Caco-2 (cell line): Measurements from ENCODE around the gene MYO19. TPM values are rescaled to one million over a fixed set of nuclear protein-coding genes. Genes with fewer than 3 reads are reported as not detected.

Source experiments
- BruUV-seq: library from RNA; stranded (reverse); fragments of 400-500 nt; replicated peaks from 2 replicates; lab custom pipeline; 2021; lab: Mats Ljungman, UMichigan
- CTCF ChIA-PET: fragments of 300-600 bp; sonication (Branson Sonifier 250); formaldehyde crosslinking; loops from one replicate; lab custom pipeline; 2022; ENCODE audit warnings: antibody characterized with exemption; lab: Charles Lee
- POLR2A ChIA-PET: fragments of 300-600 bp; sonication (Branson Sonifier 250); formaldehyde crosslinking; loops from one replicate; lab custom pipeline; 2022; ENCODE audit warnings: antibody characterized with exemption; lab: Charles Lee
- DNase-seq, 2 experiments: peaks; one replicate each; pipeline versions ENCODE4 v3.0.0 to v3.0.0-alpha.2; 2020 to 2022
- H3K27me3 ChIP-seq: replicated peaks from 2 replicates; pipeline ENCODE4 v1.6.0; 2011; ENCODE audit warnings: low read length; ENCODE audit not compliant: control insufficient read depth, insufficient read depth
- H3K36me3 ChIP-seq: 2 replicates; pipeline ENCODE4 v1.5.1; 2011; ENCODE audit warnings: low read length; ENCODE audit not compliant: control insufficient read depth, insufficient read depth
- H3K4me1 ChIP-seq: fragments of 250-450 bp; sonication (Bioruptor Pico); 2 replicates; pipeline ENCODE4 v1.5.1; 2020; ENCODE audit warnings: mild to moderate bottlenecking
- H3K4me3 ChIP-seq: 2 replicates; pipeline ENCODE4 v1.5.1; 2011; ENCODE audit warnings: low read depth, mild to moderate bottlenecking, control low read depth, low read length
- H3K9me3 ChIP-seq: fragments of 250-450 bp; sonication (Bioruptor Pico); 2 replicates; pipeline ENCODE4 v1.5.1; 2020; ENCODE audit warnings: mild to moderate bottlenecking, moderate library complexity
- H3K27ac Mint-ChIP-seq: one replicate; pipeline ENCODE4 v1.8.0; 2022; ENCODE audit warnings: mixed read lengths; ENCODE audit not compliant: unreplicated experiment
- H3K27me3 Mint-ChIP-seq: one replicate; pipeline ENCODE4 v1.8.0; 2022; ENCODE audit warnings: mixed read lengths; ENCODE audit not compliant: insufficient read depth, unreplicated experiment
- H3K36me3 Mint-ChIP-seq: one replicate; pipeline ENCODE4 v1.8.0; 2022; ENCODE audit warnings: mild to moderate bottlenecking, mixed read lengths; ENCODE audit not compliant: insufficient read depth, unreplicated experiment
- H3K4me1 Mint-ChIP-seq: one replicate; pipeline ENCODE4 v1.8.0; 2022; ENCODE audit warnings: low read depth, mixed read lengths; ENCODE audit not compliant: unreplicated experiment
- H3K4me3 Mint-ChIP-seq: one replicate; pipeline ENCODE4 v1.8.0; 2022; ENCODE audit warnings: mild to moderate bottlenecking, moderate library complexity, mixed read lengths; ENCODE audit not compliant: unreplicated experiment
- H3K9me3 Mint-ChIP-seq: one replicate; pipeline ENCODE4 v1.8.0; 2022; ENCODE audit warnings: mixed read lengths; ENCODE audit not compliant: unreplicated experiment
- intact Hi-C: fragments of 100-400 bp; cut with micrococcal nuclease; formaldehyde crosslinking; loops from one replicate; pipeline ENCODE4 v1.10.0; 2022; ENCODE audit not compliant: unreplicated experiment
- total RNA-seq: library from RNA; stranded (reverse); gene quantifications from 2 replicates; pipeline ENCODE4 v1.2.3, GENCODE V29; 2022
- TF ChIP-seq, protein P1 (sequence below), 2 experiments: fragments of 200-600 bp in 1 of 2; IDR thresholded peaks; 1 replicate in 1 of 2; 2 replicates in 1 of 2; pipeline versions ENCODE4 v1.5.1 to v1.8.0; 2011 to 2022; ENCODE audit warnings: antibody characterized with exemption in 1 of 2, control low read depth in 1 of 2, inconsistent platforms in 1 of 2, low read depth in 1 of 2, low read length in 1 of 2, mild to moderate bottlenecking in 1 of 2, moderate library complexity in 1 of 2; ENCODE audit not compliant: insufficient read depth in 1 of 2, severe bottlenecking in 1 of 2, unreplicated experiment in 1 of 2

Gene MYO19
- total RNA-seq, 1 experiment from 2014 or later = 153 TPM

- Histone ChIP-seq H3K4me3 (no peak overlapping the region), H3K36me3 (peaks cover 3% of the 10 kb centered on the region), H3K27me3 (no peaks in the 10 kb centered on the region), H3K4me1 (no peaks in the 10 kb centered on the region), H3K9me3 (no peaks in the 10 kb centered on the region)
- DNase-seq = no peak
- Mint-ChIP-seq H3K4me1 (no peaks in the 10 kb centered on the region), H3K27ac (no peak overlapping the region), H3K36me3 (peaks cover 95% of the 10 kb centered on the region), H3K9me3 (no peaks in the 10 kb centered on the region), H3K4me3 (no peak overlapping the region), H3K27me3 (no peaks in the 10 kb centered on the region)
- POLR2A ChIA-PET = no interaction called here
- intact Hi-C loops = loop anchor here (10.0 kb wide), 1 partner anchor 928 kb away; no protein-coding TSS in a partner anchor
- no TSS peak for BruUV-seq
- CTCF ChIA-PET = no interaction called here
- TF ChIP-seq, protein P1, sequence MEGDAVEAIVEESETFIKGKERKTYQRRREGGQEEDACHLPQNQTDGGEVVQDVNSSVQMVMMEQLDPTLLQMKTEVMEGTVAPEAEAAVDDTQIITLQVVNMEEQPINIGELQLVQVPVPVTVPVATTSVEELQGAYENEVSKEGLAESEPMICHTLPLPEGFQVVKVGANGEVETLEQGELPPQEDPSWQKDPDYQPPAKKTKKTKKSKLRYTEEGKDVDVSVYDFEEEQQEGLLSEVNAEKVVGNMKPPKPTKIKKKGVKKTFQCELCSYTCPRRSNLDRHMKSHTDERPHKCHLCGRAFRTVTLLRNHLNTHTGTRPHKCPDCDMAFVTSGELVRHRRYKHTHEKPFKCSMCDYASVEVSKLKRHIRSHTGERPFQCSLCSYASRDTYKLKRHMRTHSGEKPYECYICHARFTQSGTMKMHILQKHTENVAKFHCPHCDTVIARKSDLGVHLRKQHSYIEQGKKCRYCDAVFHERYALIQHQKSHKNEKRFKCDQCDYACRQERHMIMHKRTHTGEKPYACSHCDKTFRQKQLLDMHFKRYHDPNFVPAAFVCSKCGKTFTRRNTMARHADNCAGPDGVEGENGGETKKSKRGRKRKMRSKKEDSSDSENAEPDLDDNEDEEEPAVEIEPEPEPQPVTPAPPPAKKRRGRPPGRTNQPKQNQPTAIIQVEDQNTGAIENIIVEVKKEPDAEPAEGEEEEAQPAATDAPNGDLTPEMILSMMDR (IDR thresholded peaks at IDR 0.05; ENCODE audit: insufficient read depth in 1 of 2, low read depth in 1 of 2, low read length in 1 of 2, severe bottlenecking in 1 of 2, unreplicated experiment in 1 of 2) = no peak
Measured at GRCh38 chr17:36523113-36523512, 11.6 kb downstream of the MYO19 start.

GRCh38 chr17:36515837-36516236 lies 18.8 kb downstream of the MYO19 start:
- H3K9me3 Mint-ChIP-seq = no peaks in the 10 kb centered on the region
- TF ChIP-seq, protein P1 (IDR thresholded peaks at IDR 0.05; ENCODE audit: insufficient read depth in 1 of 2, low read depth in 1 of 2, low read length in 1 of 2, severe bottlenecking in 1 of 2, unreplicated experiment in 1 of 2) = no peak
- intact Hi-C loops = no loop called here
- H3K36me3 ChIP-seq = no peaks in the 10 kb centered on the region; the same call in 1 of the 2 replicates
- H3K36me3 Mint-ChIP-seq = peaks cover 85% of the 10 kb centered on the region
- no peaks in the 10 kb centered on the region for H3K4me1 Mint-ChIP-seq
- POLR2A ChIA-PET = interaction anchor here (0.6 kb wide), 1 partner anchor 12 kb away, joined by 3 read pairs; no protein-coding TSS in a partner anchor
- no peak overlapping the region for H3K27ac Mint-ChIP-seq
- no peak overlapping the region for H3K4me3 ChIP-seq
- H3K9me3 ChIP-seq = no peaks in the 10 kb centered on the region
- no TSS peak for BruUV-seq
- H3K4me1 ChIP-seq = no peaks in the 10 kb centered on the region
- H3K27me3 ChIP-seq = no peaks in the 10 kb centered on the region
- CTCF ChIA-PET = no interaction called here
- no peak overlapping the region for H3K4me3 Mint-ChIP-seq
- H3K27me3 Mint-ChIP-seq = no peaks in the 10 kb centered on the region
- no peak for DNase-seq

DNA sequence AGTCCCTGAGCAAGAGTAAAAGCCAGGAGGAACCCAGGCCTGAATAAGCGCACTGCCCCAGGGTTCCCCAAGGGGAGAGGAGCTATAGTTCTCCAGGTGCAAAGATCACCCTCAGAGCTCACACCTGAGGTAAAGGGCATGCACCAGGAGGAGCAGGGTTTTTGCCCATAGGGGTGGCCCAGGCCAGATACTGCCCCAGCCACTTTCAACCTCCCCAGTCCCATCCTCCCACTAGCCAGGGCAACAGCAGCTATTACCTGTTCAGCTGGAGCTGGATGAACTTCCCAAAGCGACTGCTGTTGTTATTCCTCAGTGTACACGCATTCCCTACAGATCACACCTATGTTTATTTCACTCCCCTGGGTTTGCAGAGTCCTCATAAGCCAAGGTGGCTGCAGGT lies 19.8 kb downstream of the MYO19 start:
- POLR2A ChIA-PET = interaction anchor here (0.6 kb wide), 1 partner anchor 15 kb away, joined by 3 read pairs; no protein-coding TSS in a partner anchor
- CTCF ChIA-PET = no interaction called here
- H3K9me3 ChIP-seq = no peaks in the 10 kb centered on the region
- no peaks in the 10 kb centered on the region for H3K27me3 Mint-ChIP-seq
- intact Hi-C loops = no loop called here
- H3K27ac Mint-ChIP-seq = no peak overlapping the region
- H3K9me3 Mint-ChIP-seq = no peaks in the 10 kb centered on the region
- H3K4me3 ChIP-seq = no peak overlapping the region
- H3K36me3 ChIP-seq = no peaks in the 10 kb centered on the region; the same call in 1 of the 2 replicates
- H3K27me3 ChIP-seq = no peaks in the 10 kb centered on the region
- no peak overlapping the region for H3K4me3 Mint-ChIP-seq
- BruUV-seq = no TSS peak
- H3K4me1 Mint-ChIP-seq = no peaks in the 10 kb centered on the region
- no peaks in the 10 kb centered on the region for H3K4me1 ChIP-seq
- TF ChIP-seq, protein P1 (IDR thresholded peaks at IDR 0.05; ENCODE audit: insufficient read depth in 1 of 2, low read depth in 1 of 2, low read length in 1 of 2, severe bottlenecking in 1 of 2, unreplicated experiment in 1 of 2) = no peak
- no peak for DNase-seq
- peaks cover 85% of the 10 kb centered on the region for H3K36me3 Mint-ChIP-seq
